ENCODE data around the gene SPRY2.
A peak's percentile ranks its signal among the peaks of the same experiment; 100 is the strongest.
"Not testable (repeated sequence)": the region's sequence is repeated elsewhere in the genome, so short reads cannot be mapped to it uniquely, and the experiment has no call there.

SPRY2 gene

DNA sequence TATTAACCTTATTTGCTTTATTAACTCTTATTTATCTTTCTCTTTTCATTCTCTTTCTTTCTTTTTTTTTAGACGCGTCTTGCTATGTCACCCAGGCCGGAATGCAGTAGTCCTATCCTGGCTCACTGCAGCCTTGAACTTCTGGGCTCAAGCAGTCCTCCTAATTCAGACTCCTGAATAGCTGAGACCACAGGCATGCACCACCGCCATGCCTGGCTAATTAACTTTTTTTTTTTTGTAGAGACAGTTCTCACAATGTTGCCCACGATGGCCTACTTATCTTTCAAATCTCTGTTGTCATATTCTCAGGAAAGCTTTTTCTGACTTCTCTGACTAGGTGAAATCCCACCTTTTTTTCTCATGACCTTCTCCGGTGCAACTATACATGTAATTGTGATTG, 7.8 kb upstream of the SPRY2 start:
- DNase-seq (ENCODE audit: low spot score): no peak

DNA sequence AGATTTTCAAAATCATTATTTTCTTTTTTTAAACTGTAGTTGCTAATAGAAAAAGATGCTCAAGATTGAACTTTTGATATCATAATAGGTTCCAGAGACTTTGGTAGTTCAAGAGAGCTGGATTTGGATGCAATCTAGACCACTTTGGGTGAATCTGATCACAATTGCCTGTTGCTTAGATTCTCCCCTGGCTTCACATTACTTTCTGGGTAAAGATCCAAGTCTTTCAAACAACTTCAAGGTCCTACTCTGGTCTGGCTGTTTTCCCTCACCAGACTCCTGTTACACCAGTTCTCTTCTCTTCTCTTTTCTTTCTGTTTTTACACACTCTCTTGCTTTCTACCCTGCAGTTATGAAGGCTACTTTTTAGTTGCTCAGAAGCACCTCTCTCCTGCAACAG, 7.4 kb upstream of the SPRY2 start:
- no peak for DNase-seq (ENCODE audit: low spot score)

DNA sequence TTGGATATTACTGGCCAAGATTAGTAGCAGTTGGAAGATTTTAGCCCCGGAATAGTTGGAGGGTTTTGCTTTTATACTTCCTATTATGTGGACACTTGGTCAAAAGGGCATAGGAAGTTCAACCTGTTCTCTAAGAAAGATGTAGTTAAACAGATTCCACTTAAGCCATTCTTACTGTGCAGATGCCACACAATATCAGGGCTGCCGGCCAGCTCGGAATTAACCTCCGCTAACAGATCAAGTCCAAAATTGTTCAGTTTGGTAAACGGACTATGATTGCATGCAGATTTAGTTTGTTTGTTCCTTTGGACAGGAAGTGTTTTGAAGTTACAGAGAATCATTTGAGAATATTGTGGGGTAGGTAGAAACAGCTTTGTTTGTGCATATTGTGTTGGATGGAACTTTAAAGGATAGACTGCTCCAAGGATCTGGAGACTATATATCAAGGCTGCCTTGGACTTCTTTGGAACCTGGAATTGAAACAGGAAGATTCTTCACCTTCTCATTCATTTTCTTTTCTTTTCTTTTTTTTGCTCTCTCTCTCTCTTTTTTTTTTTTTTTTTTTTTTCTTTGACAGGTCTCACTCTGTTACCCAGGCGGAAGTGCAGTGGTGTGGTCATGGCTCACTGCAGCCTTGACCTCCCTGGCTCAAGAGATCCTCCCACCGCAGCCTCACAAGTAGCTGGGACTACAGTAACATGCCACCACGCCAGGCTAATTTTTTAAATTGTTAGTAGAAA, 5.0 kb upstream of the SPRY2 start:
- no peak for DNase-seq (ENCODE audit: low spot score)

DNA sequence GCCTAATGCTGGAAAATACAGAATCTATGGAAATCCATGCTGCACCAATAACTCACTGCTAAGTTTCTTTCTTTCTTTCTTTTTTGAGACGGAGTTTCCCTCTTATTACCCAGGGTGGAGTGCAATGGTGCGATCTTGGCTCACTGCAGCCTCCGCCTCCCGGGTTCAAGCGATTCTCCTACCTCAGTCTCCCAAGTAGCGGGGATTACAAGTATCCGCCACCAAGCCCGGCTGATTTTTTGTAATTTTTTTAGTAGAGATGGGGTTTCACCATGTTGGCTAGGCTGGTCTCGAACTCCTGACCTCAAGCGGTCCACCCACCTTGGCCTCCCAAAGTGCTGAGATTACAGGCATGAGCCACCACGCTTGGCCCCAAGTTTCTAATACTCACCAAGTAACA, 3.1 kb upstream of the SPRY2 start:
- DNase-seq (ENCODE audit: low spot score): not testable (repeated sequence)

DNA sequence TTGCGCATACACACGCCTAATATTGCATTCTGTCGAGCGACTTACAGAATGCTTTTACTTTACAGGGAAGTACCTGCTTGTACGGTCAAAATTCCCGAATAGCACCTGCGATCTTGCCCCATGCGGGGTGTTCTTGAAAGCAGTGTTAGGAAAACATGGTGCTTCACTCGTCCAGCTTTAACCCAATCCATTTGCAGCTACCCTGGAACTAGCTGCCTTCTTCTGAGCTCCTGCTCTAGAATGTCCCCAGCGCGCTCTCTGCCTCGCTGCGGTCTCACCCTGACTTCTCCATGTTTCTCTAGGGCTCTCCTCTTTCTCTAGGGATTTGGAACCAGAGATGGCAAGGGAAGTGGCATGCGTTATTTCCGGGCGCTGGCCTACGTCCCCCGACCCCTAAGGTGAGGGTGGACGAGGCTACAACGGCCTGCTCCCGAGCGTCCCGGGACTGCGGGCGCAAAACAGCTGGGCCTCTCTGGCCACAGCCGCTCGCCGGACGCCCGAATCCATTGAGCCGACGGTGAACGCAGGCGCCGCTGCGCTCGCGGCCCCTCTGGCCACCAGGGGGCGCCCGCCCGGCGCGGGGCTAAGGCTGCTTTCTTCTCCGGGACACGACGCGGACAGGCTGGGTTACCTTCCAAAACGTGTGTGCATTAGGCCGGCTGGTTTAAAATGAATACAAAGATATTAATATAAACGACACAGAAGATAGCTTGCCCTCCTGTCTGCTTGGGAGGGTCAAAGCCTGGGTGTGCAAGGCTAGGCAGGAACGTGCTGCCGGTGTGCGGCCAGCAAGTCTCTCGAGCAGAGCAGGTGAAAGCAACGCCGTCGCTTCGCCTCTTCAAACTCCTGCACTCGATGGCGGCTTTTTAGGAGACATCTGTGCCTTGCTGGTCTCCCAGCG, 1.8 kb upstream of the SPRY2 start:
- DNase-seq (ENCODE audit: low spot score): peak; percentile 84

DNA sequence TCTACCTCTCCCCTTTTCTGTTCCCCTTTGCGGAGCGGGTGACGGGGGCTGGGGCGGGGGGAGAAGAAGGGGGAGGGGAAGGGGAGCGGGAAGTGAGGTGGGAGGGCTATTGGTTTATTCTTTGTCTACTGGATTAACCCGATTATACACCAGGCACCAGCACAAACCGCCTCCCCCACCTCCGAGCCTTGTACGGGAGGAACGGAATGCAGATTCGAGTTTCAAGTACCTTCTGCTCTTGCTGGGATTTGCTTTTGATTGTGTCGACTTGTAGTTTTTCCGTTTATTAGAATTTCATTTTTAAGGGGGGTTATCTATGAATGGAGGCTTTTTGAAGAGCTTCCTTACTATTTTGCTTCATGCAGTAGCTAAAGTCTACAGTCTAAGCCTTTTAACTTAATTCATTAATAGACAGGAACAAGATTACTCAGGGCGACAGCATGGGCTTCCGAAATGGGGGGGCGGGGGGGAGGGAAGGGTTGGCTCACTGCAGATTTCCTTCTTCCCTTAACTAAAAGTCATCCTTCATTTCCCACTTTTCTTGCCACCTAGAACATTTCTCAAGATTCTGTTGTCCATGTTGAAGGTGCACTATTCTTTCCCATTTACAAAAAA, 937 bp upstream of the SPRY2 start:
- DNase-seq (ENCODE audit: low spot score): peak; percentile 61

DNA sequence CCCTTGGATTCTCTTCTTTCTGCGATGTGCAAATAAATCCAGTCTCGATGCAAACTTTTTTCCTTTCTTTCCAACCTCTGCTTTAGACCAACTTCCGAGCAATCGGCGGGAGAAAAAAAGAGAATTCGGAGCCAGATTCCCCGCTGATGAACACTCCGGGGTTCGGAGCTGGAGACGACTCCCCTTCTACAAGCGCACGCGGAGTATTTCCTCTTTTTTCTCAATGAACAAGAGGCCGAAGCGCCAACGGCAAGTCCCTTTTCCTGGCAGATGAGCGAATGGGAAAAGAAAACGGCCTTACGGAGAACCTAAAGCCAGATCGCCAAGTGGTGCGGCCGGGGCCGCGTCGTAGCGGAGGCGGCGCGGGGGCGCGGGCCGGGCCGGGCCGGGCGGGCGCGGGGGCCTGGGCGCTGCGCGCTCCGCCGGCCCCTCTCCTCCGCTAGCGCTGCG, 250 bp downstream of the SPRY2 start:
- DNase-seq (ENCODE audit: low spot score): no peak

DNA sequence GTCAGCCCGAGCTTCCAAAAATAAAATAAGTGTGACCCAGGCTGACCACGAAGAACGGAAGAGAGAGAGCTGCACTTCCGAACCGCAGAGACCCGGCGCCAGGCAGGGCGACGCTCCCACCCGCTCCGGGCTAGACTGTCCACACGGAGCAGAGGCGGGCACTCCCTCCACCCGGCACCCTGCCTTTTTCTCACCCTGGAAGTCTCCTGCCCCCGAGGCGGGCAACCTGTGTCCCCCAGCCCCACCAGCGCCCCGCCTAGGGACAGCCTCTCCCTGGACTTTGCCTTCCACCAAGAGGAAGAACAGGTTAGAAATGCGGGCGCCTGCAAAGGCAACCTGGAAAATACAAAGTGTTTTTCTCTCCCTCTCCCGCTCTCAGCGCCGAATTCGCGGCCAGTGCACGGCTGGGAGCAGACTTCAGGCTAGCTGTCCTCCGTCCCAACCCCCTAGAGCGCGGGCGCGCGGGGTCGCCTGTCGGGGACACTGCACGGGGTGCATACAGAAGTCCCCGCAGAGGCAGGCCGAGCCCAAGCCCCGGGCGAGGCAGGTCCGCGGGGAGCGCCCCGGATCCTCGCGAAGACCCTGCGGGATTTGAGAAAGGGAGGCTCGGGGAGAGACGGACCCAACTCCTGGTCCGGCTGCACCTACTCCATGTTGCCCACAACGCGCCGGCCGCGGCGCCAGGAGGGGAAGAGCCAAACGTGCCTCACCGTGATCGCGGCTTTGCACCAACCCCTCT, 845 bp downstream of the SPRY2 start:
- peak; percentile 64 for DNase-seq (ENCODE audit: low spot score)

DNA sequence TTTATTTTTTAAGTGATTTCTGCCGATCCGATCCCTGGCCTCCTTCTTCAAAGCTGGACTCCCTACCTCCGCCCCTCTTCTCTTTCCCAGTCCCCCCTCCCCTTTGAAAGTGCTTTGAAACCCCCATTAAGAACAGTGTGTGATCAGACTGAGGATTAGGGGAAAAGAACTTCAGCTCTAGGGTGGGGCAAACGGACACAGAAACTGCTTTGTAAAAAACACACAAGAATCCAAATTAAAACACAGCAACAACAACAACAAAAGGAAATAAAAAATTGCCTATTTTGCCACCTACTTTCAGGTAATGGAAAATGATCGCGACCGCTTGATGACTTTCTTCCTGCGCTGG, 1.4 kb downstream of the SPRY2 start:
- DNase-seq (ENCODE audit: low spot score): no peak

DNA sequence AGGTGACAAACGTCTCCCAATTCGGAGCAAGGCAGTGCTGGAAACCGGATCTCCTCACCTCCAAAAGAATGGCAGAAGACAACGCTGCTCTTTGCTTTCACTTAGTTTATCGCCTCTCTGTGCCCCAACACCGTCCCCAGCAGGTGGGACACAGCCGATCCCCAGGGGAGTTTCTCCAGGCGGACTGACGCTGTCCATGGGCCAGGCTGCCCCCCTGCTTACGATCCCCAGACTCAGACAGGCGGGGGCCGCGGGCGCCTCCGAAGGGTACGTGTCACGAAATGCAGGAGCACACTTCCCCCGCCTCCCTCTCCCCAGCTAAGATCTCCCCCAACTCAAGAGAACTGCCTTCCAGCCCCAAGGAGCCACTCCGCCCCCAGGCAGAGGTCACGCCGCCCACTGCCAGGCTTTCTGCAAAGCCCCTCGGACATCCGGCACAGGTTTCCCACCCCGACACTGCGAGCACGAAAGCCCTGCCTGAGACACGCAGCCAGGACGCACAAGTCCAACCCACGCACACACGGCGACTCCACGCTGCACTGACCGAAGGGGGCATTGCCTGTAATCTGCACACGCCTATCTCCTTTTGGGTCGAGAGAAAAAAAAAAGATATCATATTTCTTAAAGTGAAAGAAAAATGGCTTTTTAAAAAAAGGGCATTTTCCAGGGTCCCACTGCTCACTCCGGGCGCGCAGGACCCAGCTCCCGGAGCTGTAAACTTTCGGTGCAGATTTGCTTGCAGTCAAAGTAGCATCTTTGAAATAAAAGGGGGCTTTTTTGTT, 2.0 kb downstream of the SPRY2 start:
- DNase-seq (ENCODE audit: low spot score): peak; percentile 74

DNA sequence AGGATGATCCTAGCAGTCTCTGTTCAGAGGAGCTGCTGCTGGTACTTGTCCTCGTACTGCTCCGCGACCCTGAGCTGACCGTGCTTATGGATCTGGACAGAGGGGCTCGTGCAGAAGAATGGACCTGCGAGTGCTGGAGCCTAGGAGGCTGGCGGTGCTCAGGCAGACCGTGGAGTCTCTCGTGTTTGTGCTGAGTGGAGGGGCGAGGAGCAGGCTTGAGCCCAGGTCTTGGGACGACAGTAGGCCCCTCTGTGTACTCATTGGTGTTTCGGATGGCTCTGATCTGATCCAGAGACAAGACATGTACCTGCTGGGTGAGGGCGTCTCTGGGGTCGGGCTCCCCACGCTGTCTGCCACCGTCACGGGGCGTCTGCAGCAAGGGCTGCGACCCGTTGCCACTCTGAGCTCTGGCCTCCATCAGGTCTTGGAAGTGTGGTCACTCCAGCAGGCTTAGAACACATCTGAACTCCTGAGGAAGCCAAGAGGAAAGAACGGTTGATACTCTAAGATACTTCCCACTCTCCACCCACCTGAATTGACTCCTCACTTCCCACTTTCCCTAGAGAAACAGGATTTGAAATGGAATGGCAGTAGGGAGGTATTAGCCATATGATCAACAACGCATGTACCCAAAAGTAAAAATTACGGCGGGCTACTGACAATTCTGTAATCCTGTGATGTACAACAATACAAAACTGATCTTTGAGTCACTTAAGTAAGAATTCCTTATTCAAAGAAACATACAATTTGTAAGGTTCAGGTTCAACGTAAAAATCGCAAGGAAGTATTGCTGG, 3.4 kb downstream of the SPRY2 start:
- peak; percentile 20 for DNase-seq (ENCODE audit: low spot score)

DNA sequence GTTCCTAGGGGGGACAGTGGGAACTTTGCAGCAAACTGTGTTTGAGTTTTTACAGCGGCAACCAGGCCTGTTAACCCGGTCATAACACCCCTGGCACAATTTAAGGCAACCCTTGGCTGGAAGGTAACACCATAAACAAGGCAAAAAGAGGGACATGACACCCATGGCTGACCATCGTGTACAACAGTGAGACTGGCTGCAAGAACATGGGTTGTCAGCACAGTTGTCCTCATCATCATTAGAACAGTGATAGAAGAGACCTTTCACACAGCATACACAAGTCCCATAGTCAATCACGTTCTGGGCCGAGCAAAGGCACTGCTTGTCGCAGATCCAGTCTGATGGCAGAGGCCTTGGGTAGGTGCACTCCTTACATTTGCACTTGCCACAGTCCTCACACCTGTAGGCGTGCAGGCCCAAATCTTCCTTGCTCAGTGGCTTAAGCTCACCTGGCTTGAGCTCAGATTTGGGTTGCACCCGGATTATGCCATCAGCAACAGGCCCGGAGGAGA, 4.1 kb downstream of the SPRY2 start:
- DNase-seq (ENCODE audit: low spot score): no peak

DNA sequence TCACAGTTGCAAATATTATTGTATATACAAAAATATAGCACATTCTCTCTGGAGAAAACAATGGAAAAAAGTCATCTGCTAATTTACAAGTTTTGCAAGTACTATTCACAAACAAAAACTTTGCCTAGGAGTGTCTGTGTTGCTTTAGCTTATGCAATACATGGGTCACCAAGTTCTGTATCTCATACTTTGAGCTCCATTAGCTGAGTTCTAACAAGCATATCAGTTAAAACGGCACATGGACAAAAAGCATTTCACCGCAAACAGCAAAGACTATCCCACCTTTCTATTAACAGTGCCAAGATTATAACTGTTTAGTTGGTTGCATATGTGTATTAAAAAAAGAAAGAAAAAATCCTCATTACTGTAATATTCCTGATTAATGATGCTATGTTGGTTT, 4.6 kb downstream of the SPRY2 start:
- DNase-seq (ENCODE audit: low spot score): no peak

DNA sequence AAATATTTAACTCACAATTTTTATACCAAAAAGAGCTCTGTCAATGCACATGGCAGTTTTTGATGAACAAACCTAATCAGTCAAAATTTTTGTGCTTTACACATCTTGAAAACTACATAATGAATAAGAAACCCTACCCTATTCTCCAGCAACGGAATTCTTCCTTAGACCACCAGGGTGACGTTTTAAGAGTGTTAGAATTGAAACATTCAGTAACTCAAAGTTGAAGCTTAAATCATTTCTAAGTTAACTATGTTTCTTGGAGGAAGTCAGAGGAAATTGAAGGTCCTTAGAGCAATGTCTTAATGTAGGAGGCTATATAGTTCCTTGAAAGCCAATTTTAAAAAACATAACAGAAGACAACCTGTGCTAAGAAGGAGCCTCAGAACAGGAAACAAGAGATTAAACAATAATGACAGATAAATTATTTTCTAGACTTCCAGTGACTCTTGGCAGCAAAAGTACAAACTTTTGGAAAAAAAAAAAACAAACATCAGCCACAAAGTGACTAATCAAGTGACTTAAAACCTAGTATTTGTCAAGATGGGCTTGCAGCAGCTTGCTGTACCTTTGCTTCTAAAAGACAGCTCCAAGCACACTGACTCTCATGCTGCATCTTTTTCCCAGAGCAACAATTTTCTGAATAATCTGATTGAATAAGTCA, 6.2 kb downstream of the SPRY2 start:
- DNase-seq (ENCODE audit: low spot score): peak; percentile 54

DNA sequence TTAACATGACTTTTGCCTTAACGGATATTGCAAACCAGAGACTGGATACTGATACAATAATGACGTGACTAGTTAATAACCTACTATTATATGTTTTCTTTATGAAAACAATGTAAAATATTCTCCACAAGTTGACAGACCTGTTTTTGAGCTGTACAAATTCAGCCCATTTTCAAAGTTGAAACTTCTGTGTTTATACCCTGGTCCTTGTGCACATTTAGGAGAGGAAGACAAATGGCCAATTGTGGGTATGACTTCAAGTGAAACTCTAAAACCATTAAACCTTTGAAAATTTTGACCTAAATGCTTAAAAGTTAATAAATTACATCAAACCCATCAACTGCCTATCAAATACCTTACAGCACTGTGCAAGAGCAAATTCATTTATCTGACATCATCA, 8.9 kb downstream of the SPRY2 start:
- no peak for DNase-seq (ENCODE audit: low spot score)

DNA sequence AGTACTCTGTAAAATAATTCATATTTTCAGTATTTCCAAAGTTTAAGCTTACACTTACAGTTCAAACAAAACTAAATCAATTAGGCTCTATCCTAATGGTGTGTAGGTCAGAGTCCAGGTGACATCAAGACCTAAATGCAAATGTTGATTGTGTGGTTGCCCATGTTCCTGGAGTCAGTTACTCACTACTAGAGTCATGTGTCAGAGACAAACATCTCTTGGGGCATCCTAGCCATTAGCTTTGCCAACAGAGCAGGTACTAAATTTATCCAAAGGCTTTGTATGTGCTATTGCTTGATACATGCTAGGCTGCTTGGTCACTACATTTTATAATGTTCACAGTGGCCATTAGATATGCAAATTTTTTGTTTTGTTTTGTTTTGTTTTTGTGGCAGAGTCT, 11.7 kb downstream of the SPRY2 start:
- no peak for DNase-seq (ENCODE audit: low spot score)

DNA sequence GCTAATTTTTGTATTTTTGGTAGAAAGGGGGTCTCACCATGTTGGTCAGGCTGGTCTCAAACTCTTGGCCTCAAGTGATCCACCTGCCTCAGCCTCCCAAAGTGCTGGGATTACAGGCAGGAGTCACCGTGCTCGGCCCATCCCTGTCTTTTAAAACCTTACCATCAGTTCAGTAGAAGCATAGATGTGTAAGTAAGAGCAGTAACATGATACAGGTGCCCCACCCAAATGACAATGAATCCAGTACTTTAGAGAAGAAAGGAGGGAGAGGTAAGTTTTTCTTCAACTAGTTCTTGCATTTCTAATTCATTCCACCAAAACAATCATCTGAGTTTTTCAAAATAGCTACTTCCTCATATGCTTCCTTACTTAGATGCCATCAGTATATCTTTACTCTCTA, 21.9 kb downstream of the SPRY2 start:
- DNase-seq (ENCODE audit: low spot score): no peak

DNA sequence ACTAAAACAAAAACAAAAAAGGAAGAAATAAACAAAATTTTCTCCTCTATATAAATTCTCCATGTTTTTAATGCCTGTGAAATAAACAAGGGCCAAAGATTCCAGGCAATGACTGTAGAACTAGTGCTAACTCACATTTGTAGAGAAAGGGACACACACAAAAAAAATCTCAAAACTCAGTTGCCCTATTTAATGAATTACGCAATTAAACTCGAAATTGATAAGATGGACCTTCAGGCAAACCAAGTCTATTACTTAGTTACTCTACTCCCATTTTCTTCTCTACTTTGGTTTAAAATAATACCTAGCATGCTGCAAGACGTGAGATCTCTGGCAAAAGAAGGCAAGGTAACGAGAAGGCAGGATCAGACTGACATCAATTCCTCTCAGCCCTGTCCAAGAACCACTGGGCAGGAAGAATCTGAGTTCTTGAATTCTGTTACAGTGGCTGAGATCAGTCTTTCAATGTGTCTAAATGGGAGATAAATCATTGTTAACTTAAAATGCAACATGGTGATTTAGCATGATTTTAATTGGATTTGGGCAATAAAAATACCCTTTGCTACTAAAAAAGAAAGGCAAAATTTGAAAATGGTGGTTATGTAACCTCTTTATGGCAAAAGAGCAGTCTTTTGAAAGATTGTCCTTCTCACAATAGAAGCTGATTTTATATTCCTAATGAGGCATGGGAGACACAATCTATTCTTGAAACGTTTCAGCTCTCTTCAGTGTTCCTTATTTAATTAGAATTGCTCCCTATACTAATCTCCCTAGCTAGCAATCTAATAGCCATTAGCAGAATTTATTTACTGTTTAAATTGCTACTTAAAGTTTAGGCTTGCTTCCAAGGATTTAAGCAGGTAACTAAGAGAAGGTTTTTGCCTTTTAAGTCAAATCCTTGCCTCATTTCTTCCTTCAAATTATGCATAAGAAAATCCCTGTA, 25.9 kb downstream of the SPRY2 start:
- DNase-seq (ENCODE audit: low spot score): no peak

Data from kidney tubule cell (primary cell).